DOHH2 (cell line): ENCODE results near the gene MYO15A.

Experiments used
- CTCF ChIP-seq: fragments of 200-600 bp; sonication (generic); IDR thresholded peaks from one replicate; pipeline ENCODE4 v1.5.1; 2014; ENCODE audit warnings: antibody characterized with exemption, mild to moderate bottlenecking, low read depth, low read length; ENCODE audit not compliant: poor library complexity, severe bottlenecking
- EZH2phosphoT487 ChIP-seq: fragments of 200-600 bp; sonication (generic); IDR thresholded peaks from 2 replicates; pipeline ENCODE4 v1.6.1; 2017; ENCODE audit warnings: borderline replicate concordance, mild to moderate bottlenecking, antibody characterized with exemption, low read length, moderate library complexity, mixed read lengths

- TF ChIP-seq CTCF (no peak), EZH2phosphoT487 (no peak)
Observed at GRCh38 chr17:18161207-18162145, 52.9 kb downstream of the MYO15A start.
